Measurements from ENCODE around the gene PLA2G7. TPM values are rescaled to one million over a fixed set of nuclear protein-coding genes. Genes with fewer than 3 reads are reported as not detected.

Gene PLA2G7
- total RNA-seq, 1 donor: 0.36 TPM

GRCh38 chr6:46667377-46667776 is 67.8 kb downstream of the PLA2G7 start:
- Histone ChIP-seq H4K20me1 (ENCODE audit: insufficient read depth, low read length) (no peaks in the 10 kb centered on the region), H3K79me2 (ENCODE audit: insufficient read depth, low read length) (no peaks in the 10 kb centered on the region), H3K4me2 (ENCODE audit: insufficient read depth, low read length) (no peak overlapping the region), H3K36me3 (ENCODE audit: insufficient read depth, low read length) (no peaks in the 10 kb centered on the region), H3K4me3 (ENCODE audit: insufficient read depth, low read length) (no peak overlapping the region), H3K27me3 (ENCODE audit: insufficient read depth, low read length) (no peaks in the 10 kb centered on the region), H3K27ac (ENCODE audit: low read depth, low read length) (no peak overlapping the region), H3K9me3 (ENCODE audit: low read depth, low read length) (no peaks in the 10 kb centered on the region), H2AFZ (ENCODE audit: low read length) (no peak overlapping the region), H3K4me1 (ENCODE audit: insufficient read depth, low read length) (no peaks in the 10 kb centered on the region)
- DNase-seq (ENCODE audit: insufficient read length, low spot score, missing footprints): no peak
- no peak for TF ChIP-seq CTCF (IDR thresholded peaks at IDR 0.05; ENCODE audit: extremely low read depth, low read depth, low read length)

- Histone ChIP-seq H3K9me3 (ENCODE audit: low read depth, low read length) (no peaks in the 10 kb centered on the region), H3K4me3 (ENCODE audit: insufficient read depth, low read length) (no peak overlapping the region), H4K20me1 (ENCODE audit: insufficient read depth, low read length) (no peaks in the 10 kb centered on the region), H3K27ac (ENCODE audit: low read depth, low read length) (no peak overlapping the region), H3K27me3 (ENCODE audit: insufficient read depth, low read length) (no peaks in the 10 kb centered on the region), H3K36me3 (ENCODE audit: insufficient read depth, low read length) (no peaks in the 10 kb centered on the region), H2AFZ (ENCODE audit: low read length) (no peak overlapping the region), H3K4me1 (ENCODE audit: insufficient read depth, low read length) (no peaks in the 10 kb centered on the region), H3K79me2 (ENCODE audit: insufficient read depth, low read length) (no peaks in the 10 kb centered on the region), H3K4me2 (ENCODE audit: insufficient read depth, low read length) (no peak overlapping the region)
- no peak for TF ChIP-seq CTCF (IDR thresholded peaks at IDR 0.05; ENCODE audit: extremely low read depth, low read depth, low read length)
- no peak for DNase-seq (ENCODE audit: insufficient read length, low spot score, missing footprints)
Measured at GRCh38 chr6:46661483-46661882, 73.7 kb downstream of the PLA2G7 start.

GRCh38 chr6:46657642-46658041 is 77.5 kb downstream of the PLA2G7 start:
- H3K4me1 ChIP-seq (ENCODE audit: insufficient read depth, low read length): peaks cover under 1% of the 10 kb centered on the region
- no peaks in the 10 kb centered on the region for H3K36me3 ChIP-seq (ENCODE audit: insufficient read depth, low read length)
- H3K9me3 ChIP-seq (ENCODE audit: low read depth, low read length): no peaks in the 10 kb centered on the region
- H3K27me3 ChIP-seq (ENCODE audit: insufficient read depth, low read length): no peaks in the 10 kb centered on the region
- H3K79me2 ChIP-seq (ENCODE audit: insufficient read depth, low read length): no peaks in the 10 kb centered on the region
- H2AFZ ChIP-seq (ENCODE audit: low read length): no peak overlapping the region
- TF ChIP-seq CTCF (IDR thresholded peaks at IDR 0.05; ENCODE audit: extremely low read depth, low read depth, low read length): no peak
- DNase-seq (ENCODE audit: insufficient read length, low spot score, missing footprints): no peak
- no peak overlapping the region for H3K4me3 ChIP-seq (ENCODE audit: insufficient read depth, low read length)
- no peak overlapping the region for H3K4me2 ChIP-seq (ENCODE audit: insufficient read depth, low read length)
- no peak overlapping the region for H3K27ac ChIP-seq (ENCODE audit: low read depth, low read length)
- H4K20me1 ChIP-seq (ENCODE audit: insufficient read depth, low read length): no peaks in the 10 kb centered on the region

GRCh38 chr6:46655803-46656202 is 79.4 kb downstream of the PLA2G7 start:
- Histone ChIP-seq H3K36me3 (ENCODE audit: insufficient read depth, low read length) (no peaks in the 10 kb centered on the region), H3K27me3 (ENCODE audit: insufficient read depth, low read length) (no peaks in the 10 kb centered on the region), H3K4me1 (ENCODE audit: insufficient read depth, low read length) (peaks cover 6% of the 10 kb centered on the region), H4K20me1 (ENCODE audit: insufficient read depth, low read length) (no peaks in the 10 kb centered on the region), H3K4me2 (ENCODE audit: insufficient read depth, low read length) (no peak overlapping the region), H3K9me3 (ENCODE audit: low read depth, low read length) (no peaks in the 10 kb centered on the region), H3K79me2 (ENCODE audit: insufficient read depth, low read length) (no peaks in the 10 kb centered on the region), H2AFZ (ENCODE audit: low read length) (no peak overlapping the region), H3K27ac (ENCODE audit: low read depth, low read length) (no peak overlapping the region), H3K4me3 (ENCODE audit: insufficient read depth, low read length) (no peak overlapping the region)
- no peak for DNase-seq (ENCODE audit: insufficient read length, low spot score, missing footprints)
- TF ChIP-seq CTCF (IDR thresholded peaks at IDR 0.05; ENCODE audit: extremely low read depth, low read depth, low read length): peak; percentile 30

Other genes starting within 250 kb of the PLA2G7 start
- 14.1 and 15.6 TPM in 2 replicates for gene RCAN2, start 243.9 kb downstream of the PLA2G7 start, total RNA-seq
- gene CYP39A1, start 82.6 kb downstream of the PLA2G7 start, total RNA-seq: 4.1 and 4.3 TPM in 2 replicates
- 9.4 and 10.5 TPM in 2 replicates for gene SLC25A27, start 82.4 kb downstream of the PLA2G7 start, total RNA-seq
- 0.36 and 0.59 TPM in 2 replicates for gene TDRD6, start 47.5 kb downstream of the PLA2G7 start, total RNA-seq
- not detected in 2 replicates for gene ANKRD66, start 11.6 kb upstream of the PLA2G7 start, total RNA-seq
- not detected in 2 replicates for gene MEP1A, start 58.0 kb upstream of the PLA2G7 start, total RNA-seq
- under 0.01 TPM in 2 replicates for gene ADGRF5, start 186.6 kb upstream of the PLA2G7 start, total RNA-seq

All from osteoblast (primary cell).